ENCODE results near the gene AURKB. TPM values are rescaled to one million over a fixed set of nuclear protein-coding genes. Genes with fewer than 3 reads are reported as not detected.
"Not testable (repeated sequence)": the region's sequence is repeated elsewhere in the genome, so short reads cannot be mapped to it uniquely, and the experiment has no call there.

The AURKB gene
- total and polyA plus RNA-seq, 2 experiments from 2014 or later, result 17.8 to 77.7 TPM

GRCh38 chr17:8254881-8255280 lies 44.5 kb upstream of the AURKB start:
- DNase-seq (ENCODE audit: low read depth in 1 of 2, low spot score in 1 of 2), result no peak
- Histone ChIP-seq H3K9me3 (ENCODE audit: low read depth) (no peaks in the 10 kb centered on the region), H3K27ac (no peak overlapping the region), H3K4me1 (ENCODE audit: low read depth) (peaks cover 3% of the 10 kb centered on the region), H3K4me3 (no peak overlapping the region), H3K36me3 (peaks cover 16% of the 10 kb centered on the region), H3K27me3 (no peaks in the 10 kb centered on the region)
- TF ChIP-seq, protein P1, sequence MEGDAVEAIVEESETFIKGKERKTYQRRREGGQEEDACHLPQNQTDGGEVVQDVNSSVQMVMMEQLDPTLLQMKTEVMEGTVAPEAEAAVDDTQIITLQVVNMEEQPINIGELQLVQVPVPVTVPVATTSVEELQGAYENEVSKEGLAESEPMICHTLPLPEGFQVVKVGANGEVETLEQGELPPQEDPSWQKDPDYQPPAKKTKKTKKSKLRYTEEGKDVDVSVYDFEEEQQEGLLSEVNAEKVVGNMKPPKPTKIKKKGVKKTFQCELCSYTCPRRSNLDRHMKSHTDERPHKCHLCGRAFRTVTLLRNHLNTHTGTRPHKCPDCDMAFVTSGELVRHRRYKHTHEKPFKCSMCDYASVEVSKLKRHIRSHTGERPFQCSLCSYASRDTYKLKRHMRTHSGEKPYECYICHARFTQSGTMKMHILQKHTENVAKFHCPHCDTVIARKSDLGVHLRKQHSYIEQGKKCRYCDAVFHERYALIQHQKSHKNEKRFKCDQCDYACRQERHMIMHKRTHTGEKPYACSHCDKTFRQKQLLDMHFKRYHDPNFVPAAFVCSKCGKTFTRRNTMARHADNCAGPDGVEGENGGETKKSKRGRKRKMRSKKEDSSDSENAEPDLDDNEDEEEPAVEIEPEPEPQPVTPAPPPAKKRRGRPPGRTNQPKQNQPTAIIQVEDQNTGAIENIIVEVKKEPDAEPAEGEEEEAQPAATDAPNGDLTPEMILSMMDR (IDR thresholded peaks at IDR 0.05; ENCODE audit: low read depth, low read length), result no peak

DNA sequence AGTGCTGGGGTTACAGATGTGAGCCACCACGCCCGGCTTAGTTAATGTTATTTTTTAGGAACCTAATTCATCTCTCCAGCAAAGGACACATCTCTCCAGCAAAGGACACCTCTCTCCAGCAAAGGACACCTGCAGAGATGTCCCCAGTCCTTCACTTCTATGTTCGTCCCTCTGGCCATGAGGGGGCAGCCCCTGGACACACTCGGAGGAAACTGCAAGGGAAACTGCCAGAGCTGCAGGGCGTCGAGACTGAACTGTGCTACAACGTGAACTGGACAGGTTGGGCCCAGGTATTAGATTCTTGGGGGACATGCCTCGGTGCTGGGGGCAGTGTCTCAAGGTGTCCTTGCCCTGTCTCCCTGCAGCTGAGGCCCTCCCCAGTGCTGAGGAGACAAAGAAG lies 43.4 kb upstream of the AURKB start:
- H3K4me3 ChIP-seq, result no peak overlapping the region
- H3K4me1 ChIP-seq (ENCODE audit: low read depth), result peaks cover 7% of the 10 kb centered on the region
- H3K27ac ChIP-seq, result no peak overlapping the region
- TF ChIP-seq, protein P1 (IDR thresholded peaks at IDR 0.05; ENCODE audit: low read depth, low read length), result peak; percentile 17
- peak; percentile 4 to 8 for DNase-seq (ENCODE audit: low read depth in 1 of 2, low spot score in 1 of 2)
- no peaks in the 10 kb centered on the region for H3K27me3 ChIP-seq
- no peaks in the 10 kb centered on the region for H3K9me3 ChIP-seq (ENCODE audit: low read depth)
- H3K36me3 ChIP-seq, result peaks cover 11% of the 10 kb centered on the region

- H3K9me3 ChIP-seq (ENCODE audit: low read depth), result not testable (repeated sequence)
- peak in 1 of 2 donors; percentile 19 for DNase-seq (ENCODE audit: low read depth in 1 of 2, low spot score in 1 of 2)
- H3K36me3 ChIP-seq, result peaks cover 10% of the 10 kb centered on the region
Observed at GRCh38 chr17:8251411-8251810, 41.0 kb upstream of the AURKB start.

GRCh38 chr17:8249621-8250500 lies 39.5 kb upstream of the AURKB start:
- TF ChIP-seq, protein P1 (IDR thresholded peaks at IDR 0.05; ENCODE audit: low read depth, low read length), result no peak
- Histone ChIP-seq H3K4me1 (ENCODE audit: low read depth) (peaks cover 7% of the 10 kb centered on the region), H3K27me3 (no peaks in the 10 kb centered on the region), H3K4me3 (peak overlapping the region; percentile 78), H3K9me3 (ENCODE audit: low read depth) (no peaks in the 10 kb centered on the region), H3K27ac (peak overlapping the region; percentile 86), H3K36me3 (no peaks in the 10 kb centered on the region)
- DNase-seq (ENCODE audit: low read depth in 1 of 2, low spot score in 1 of 2), result no peak

More at GRCh38 chr17:8251411-8251810, 41.0 kb upstream of the AURKB start:
- H3K4me3 ChIP-seq; H3K27ac ChIP-seq; H3K4me1 ChIP-seq (ENCODE audit: low read depth); H3K27me3 ChIP-seq: not testable (repeated sequence)

DNA sequence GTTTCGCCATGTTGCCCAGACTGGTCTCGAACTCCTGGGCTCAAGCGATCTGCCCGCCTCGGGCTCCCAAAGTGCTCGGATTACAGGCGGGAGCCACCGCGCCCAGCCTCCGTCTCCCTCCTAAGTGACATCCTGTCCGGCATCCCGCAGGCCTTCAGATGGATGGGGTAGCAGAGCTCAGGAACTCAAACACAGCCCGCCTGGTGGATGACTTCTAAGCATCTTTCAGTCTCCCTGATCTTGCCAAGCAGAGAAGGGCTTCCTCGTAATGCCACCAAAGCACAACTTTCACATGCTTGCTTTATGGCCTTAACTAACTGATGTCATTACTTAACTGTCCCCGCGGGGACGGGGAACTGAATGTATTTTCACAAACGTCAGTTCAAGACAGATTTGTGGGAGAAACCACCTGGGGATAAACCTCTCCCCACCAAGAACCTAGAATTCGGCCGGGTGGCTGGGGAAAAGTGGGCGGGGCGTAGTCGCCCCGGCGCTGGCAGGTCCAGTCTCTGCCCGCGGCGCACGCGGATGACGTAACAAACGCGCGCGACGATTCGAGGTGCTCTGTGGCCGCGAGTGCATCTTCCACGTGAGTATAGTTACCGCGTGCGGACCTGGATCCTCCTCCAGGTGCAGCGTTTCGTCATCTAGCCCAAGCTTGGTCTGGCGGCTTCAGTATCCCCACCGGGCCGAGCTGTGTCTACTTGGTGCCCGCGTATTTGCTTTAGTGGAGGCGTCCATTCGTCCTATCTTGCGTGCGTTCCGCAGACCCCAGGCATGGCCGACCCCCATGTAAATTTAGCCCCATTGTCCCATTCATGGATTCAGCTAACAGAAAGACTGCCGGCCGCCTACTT lies 38.6 kb upstream of the AURKB start, which contains the start of gene PFAS:
Gene PFAS (plus strand): TSS at position 539 of the 857 bp plus-strand sequence. CDS start 4,649 bp downstream, outside the sequence.
- Histone ChIP-seq H3K36me3 (no peaks in the 10 kb centered on the region), H3K27ac (peak within 1 kb of the TSS; percentile 86), H3K4me1 (ENCODE audit: low read depth) (peaks cover 7% of the 10 kb centered on the region), H3K9me3 (ENCODE audit: low read depth) (no peaks in the 10 kb centered on the region), H3K4me3 (peak within 1 kb of the TSS; percentile 78), H3K27me3 (no peaks in the 10 kb centered on the region)
- DNase-seq (ENCODE audit: low read depth in 1 of 2, low spot score in 1 of 2), result peak; percentile 95 to 96
- TF ChIP-seq, protein P1 (IDR thresholded peaks at IDR 0.05; ENCODE audit: low read depth, low read length), result no peak
